ENCODE data around the gene NUP54. TPM values are rescaled to one million over a fixed set of nuclear protein-coding genes. Genes with fewer than 3 reads are reported as not detected.
A peak's percentile ranks its signal among the peaks of the same experiment; 100 is the strongest.

The NUP54 gene
- total RNA-seq, 1 donor from 2014 or later: 34.5 TPM

GRCh38 chr4:76074468-76074867 is 73.7 kb downstream of the NUP54 start, which contains the start of gene ART3:
ART3 (plus strand) TSS chr4:76074709; CDS start chr4:76075890, 1,181 bp downstream.
- Histone ChIP-seq H3K4me1 (no peaks in the 10 kb centered on the region), H3K9me3 (no peaks in the 10 kb centered on the region), H3K4me3 (no peak within 1 kb of the TSS), H3K36me3 (no peaks in the 10 kb centered on the region), H3K27ac (no peak within 1 kb of the TSS), H3K27me3 (ENCODE audit: low read depth) (no peaks in the 10 kb centered on the region)
- intact Hi-C loops (cut with DNase I): no loop called here
- DNase-seq (no peak), ATAC-seq (no peak)
- TF ChIP-seq CTCF (IDR thresholded peaks at IDR 0.05): no peak

- Histone ChIP-seq H3K4me1 (no peaks in the 10 kb centered on the region), H3K27me3 (ENCODE audit: low read depth) (no peaks in the 10 kb centered on the region), H3K27ac (no peak overlapping the region), H3K36me3 (no peaks in the 10 kb centered on the region), H3K9me3 (no peaks in the 10 kb centered on the region), H3K4me3 (no peak overlapping the region)
- intact Hi-C loops (cut with DNase I): no loop called here
- no peak for TF ChIP-seq CTCF (IDR thresholded peaks at IDR 0.05)
- ATAC-seq (no peak), DNase-seq (no peak)
Observed at GRCh38 chr4:76072760-76073159, 75.4 kb downstream of the NUP54 start.

- DNase-seq: peak; percentile 54
- Histone ChIP-seq H3K36me3 (no peaks in the 10 kb centered on the region), H3K4me3 (no peak overlapping the region), H3K27me3 (ENCODE audit: low read depth) (no peaks in the 10 kb centered on the region), H3K4me1 (no peaks in the 10 kb centered on the region), H3K9me3 (no peaks in the 10 kb centered on the region), H3K27ac (no peak overlapping the region)
- peak; percentile 74 to 87 for ATAC-seq
- intact Hi-C loops (cut with DNase I): loop anchor here (10.0 kb wide), 1 partner anchor 73 kb away; the partner anchor contains the start of gene SDAD1
- TF ChIP-seq CTCF (IDR thresholded peaks at IDR 0.05): peak; percentile 90
Observed at GRCh38 chr4:76067652-76068286, 80.4 kb downstream of the NUP54 start.

- DNase-seq (no peak), ATAC-seq (peak in 1 of 2 donors; percentile 9)
- H3K9me3 ChIP-seq: no peaks in the 10 kb centered on the region
- no peak overlapping the region for H3K27ac ChIP-seq
- H3K27me3 ChIP-seq (ENCODE audit: low read depth): no peaks in the 10 kb centered on the region
- no peaks in the 10 kb centered on the region for H3K36me3 ChIP-seq
- no peaks in the 10 kb centered on the region for H3K4me1 ChIP-seq
- no peak overlapping the region for H3K4me3 ChIP-seq
- intact Hi-C loops (cut with DNase I): loop anchor here (10.0 kb wide), 1 partner anchor 72 kb away; the partner anchor contains the start of gene SDAD1
- TF ChIP-seq CTCF (IDR thresholded peaks at IDR 0.05): no peak
Observed at GRCh38 chr4:76066546-76066945, 81.7 kb downstream of the NUP54 start.

Other genes starting within 250 kb of the NUP54 start
- not detected for gene PPEF2, start 245.9 kb downstream of the NUP54 start, total RNA-seq
- gene NAAA, start 207.4 kb downstream of the NUP54 start, total RNA-seq: 26.4 TPM
- 32.2 TPM for gene SDAD1, start 157.5 kb downstream of the NUP54 start, total RNA-seq
- 1.3 TPM for gene CXCL9, start 140.9 kb downstream of the NUP54 start, total RNA-seq
- 3.3 TPM for gene CXCL10, start 124.9 kb downstream of the NUP54 start, total RNA-seq
- gene CXCL11, start 112.3 kb downstream of the NUP54 start, total RNA-seq: 0.62 TPM
- not detected for gene ART3, start 73.7 kb downstream of the NUP54 start, total RNA-seq
- 166 TPM for gene SCARB2, start 65.4 kb upstream of the NUP54 start, total RNA-seq
- gene FAM47E, start 103.3 kb upstream of the NUP54 start, total RNA-seq: 6.4 TPM
- 5.5 TPM for gene STBD1, start 158.3 kb upstream of the NUP54 start, total RNA-seq